GM19099 (cell line): Measurements from ENCODE around the gene IL17REL.

ENCODE experiments used
- POLR2A ChIP-seq: IDR thresholded peaks from 3 replicates; pipeline ENCODE4 v1.6.1; 2011; ENCODE audit warnings: low read depth; ENCODE audit not compliant: insufficient read length; ENCODE audit errors: extremely low read depth

The IL17REL gene

DNA sequence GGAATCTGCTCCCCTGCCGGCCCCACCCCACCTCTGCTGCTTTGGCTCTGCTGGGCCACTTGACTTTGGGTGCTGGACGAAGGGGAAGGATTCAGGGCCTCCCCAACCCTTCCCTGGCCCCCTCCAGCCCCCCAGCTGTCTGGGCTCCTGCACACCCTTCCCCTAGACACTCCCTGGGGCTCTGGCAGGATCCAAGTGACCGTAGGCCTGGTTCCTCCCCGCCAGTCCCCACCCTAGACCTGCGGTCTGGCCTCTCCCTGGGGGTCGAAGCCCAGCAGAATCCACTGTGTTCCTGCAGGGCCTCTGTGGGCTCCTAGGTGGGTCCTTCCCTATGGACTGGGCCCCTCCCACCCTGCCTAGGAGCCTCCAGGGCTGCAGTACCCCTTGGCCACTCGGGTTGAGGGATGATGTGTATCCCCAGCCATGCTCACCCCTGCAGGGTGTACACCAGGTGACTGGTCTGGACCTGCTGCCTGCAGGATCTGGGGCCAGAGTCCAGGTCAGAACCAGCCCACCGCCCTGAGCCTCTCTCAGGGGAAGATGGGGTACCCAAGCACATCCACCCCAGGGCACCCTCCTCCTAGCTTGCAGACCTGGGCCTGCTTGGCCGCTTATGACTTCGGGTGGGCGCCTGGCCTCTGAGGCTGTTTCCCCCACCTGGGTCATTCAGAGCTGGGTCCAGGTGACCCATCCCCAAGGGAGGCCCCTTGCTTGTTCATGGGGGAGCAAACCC is 46.4 kb downstream of the IL17REL start:
- TF ChIP-seq POLR2A, result no peak

DNA sequence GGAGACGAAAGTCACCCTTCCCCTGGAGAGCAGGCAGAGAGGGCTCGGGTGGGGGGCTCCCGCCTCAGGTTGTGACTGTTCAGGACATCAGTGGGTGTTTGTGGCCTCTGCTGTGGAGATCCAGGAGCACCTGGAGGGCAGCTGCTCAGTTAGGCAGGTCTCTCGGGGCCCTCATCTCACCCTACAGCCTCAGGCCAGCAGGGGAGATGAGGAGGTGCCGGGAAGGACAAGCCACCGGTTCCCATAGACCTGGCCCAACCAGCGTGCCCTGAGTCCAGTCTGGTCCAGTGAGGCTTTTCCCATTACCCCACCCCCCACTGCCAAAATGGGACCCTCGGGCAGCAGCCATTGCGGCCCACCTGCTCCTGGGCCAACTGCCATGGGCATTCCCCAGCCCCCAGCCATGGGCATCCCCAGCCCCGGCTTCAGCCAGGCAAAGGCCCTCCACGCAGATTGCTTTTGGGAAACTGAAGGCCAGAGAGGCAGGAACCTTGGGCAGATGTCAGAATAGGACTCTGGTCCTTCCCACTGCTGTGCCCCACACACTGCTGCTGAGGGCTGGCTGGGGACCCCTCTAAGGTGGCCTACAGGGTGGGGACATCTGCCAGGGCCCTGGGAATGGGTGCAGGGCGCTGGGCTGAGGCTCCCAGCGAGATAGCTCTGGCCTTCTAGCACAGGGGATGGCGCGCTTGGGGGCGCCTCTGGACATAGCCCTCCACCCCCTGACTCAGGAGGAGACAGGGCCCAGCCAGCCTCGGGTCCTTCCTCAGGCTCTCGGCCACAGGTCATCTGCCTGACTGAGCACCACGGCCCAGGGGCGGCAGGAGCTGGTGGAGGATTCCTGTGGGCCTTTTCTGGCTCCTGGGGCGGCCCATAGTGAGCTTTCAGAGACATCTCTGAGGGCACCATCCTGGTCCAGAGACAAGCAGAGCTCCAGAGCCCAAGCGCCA is 47.2 kb downstream of the IL17REL start:
- no peak for TF ChIP-seq POLR2A

DNA sequence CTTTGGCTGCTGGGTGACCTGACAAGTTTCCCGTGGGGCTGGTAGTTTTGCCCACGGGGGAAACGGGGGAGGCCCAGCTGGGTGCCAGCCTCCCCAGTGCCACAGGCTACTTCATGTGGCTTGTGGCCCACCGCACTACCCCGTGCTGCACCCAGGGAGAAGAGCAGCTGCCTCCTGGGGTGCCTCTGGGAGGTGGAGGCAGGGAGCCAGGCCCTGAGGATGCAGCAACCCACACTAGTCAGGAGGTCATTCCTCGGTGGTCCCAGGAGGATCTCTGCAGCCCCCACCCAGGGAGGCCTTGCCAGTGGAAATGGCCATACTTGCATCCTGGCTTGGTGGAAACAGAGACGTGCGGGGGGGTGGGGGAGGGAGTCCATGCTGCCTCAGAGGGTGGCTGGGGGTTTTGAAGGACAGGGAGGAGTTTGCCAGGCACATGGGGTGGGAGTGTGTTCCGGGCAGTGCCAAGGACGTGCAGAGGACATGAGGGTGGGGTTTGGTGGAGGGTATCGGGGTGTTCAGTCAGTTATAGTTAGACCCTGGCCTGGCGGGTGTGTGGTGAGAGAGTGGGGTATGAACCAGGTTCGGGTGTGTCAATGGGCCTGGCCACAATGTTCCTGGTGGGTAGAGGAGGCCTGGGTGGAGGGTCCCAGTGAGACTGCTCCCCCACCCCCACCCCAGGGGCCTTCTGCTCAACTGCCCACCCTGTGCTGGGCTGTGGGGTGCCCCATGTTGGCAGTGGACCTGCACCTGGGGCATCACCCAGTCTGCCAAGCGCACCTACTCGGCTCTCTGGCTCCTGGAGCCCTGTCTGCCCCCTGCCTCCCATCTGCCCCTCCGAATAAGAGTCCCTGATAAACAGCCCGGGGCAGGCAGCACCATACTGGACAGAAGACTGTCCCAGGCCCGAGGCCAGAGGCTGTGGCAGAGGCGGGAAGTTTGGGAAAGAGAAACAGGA is 48.2 kb downstream of the IL17REL start:
- TF ChIP-seq POLR2A, result no peak

DNA sequence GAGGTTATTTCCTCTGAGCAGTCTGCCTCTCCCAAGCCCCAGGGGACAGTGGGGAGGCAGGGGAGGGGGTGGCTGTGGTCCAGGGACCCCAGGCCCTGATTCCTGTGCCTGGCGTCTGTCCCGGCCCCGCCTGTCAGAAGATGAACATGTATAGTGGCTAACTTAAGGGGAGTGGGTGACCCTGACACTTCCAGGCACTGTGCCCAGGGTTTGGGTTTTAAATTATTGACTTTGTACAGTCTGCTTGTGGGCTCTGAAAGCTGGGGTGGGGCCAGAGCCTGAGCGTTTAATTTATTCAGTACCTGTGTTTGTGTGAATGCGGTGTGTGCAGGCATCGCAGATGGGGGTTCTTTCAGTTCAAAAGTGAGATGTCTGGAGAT is 48.9 kb downstream of the IL17REL start:
- no peak for TF ChIP-seq POLR2A

DNA sequence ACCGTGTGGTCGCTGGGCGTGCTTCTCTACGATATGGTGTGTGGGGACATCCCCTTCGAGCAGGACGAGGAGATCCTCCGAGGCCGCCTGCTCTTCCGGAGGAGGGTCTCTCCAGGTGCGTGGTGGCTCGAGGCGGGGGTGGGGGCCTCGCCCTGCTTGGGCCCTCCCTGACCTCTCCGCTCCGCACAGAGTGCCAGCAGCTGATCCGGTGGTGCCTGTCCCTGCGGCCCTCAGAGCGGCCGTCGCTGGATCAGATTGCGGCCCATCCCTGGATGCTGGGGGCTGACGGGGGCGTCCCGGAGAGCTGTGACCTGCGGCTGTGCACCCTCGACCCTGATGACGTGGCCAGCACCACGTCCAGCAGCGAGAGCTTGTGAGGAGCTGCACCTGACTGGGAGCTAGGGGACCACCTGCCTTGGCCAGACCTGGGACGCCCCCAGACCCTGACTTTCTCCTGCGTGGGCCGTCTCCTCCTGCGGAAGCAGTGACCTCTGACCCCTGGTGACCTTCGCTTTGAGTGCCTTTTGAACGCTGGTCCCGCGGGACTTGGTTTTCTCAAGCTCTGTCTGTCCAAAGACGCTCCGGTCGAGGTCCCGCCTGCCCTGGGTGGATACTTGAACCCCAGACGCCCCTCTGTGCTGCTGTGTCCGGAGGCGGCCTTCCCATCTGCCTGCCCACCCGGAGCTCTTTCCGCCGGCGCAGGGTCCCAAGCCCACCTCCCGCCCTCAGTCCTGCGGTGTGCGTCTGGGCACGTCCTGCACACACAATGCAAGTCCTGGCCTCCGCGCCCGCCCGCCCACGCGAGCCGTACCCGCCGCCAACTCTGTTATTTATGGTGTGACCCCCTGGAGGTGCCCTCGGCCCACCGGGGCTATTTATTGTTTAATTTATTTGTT is 49.6 kb downstream of the IL17REL start:
- TF ChIP-seq POLR2A, result no peak

DNA sequence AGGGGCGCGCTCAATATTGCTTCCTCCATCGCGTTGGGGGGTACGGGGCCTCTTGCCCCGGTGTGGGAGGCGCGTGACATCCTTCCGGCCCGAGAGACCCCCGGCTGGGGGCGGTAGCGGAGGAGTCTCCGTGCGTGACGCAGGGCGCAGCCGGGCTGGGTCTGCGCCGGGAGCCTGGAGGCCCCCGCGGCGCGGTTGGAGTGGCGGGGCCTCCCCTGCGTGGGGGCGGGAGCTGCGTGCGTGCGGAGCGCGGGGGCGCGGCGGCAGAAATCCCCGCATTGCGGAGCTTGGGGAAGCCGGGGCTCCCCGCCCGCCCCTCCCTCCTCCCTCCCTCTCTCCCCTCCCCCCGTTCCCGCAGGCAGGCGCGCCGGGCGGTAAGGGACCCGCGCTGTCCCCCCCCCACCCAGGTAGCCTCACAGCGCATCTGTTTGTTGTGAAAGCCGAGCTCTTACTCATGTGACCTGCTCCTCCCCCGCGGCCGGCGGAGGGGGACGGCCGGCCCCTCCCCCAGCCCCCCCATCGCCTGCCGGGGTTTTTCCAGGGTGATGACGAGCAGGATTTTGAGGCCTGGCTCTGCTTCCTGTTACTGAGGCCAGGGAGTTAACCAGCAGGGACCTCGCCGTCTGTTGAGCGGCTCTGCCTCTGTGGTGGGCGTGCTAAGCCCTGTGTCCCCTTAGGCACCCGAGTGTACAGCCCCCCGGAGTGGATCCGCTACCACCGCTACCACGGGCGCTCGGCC is 50.4 kb downstream of the IL17REL start:
- peak; percentile 28 for TF ChIP-seq POLR2A

DNA sequence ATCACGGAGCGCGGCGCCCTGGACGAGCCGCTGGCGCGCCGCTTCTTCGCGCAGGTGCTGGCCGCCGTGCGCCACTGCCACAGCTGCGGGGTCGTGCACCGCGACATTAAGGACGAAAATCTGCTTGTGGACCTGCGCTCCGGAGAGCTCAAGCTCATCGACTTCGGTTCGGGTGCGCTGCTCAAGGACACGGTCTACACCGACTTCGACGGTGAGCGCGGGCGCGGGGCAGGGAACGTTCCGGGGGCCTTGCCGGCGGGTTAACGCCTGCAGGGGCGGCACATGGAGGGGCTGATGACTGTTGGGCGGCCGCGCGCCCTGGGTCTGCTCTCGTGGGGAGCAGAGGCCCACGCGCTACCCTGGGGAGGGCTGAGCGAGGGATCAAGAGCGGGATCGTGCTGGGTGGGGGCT is 51.0 kb downstream of the IL17REL start:
- TF ChIP-seq POLR2A, result no peak

DNA sequence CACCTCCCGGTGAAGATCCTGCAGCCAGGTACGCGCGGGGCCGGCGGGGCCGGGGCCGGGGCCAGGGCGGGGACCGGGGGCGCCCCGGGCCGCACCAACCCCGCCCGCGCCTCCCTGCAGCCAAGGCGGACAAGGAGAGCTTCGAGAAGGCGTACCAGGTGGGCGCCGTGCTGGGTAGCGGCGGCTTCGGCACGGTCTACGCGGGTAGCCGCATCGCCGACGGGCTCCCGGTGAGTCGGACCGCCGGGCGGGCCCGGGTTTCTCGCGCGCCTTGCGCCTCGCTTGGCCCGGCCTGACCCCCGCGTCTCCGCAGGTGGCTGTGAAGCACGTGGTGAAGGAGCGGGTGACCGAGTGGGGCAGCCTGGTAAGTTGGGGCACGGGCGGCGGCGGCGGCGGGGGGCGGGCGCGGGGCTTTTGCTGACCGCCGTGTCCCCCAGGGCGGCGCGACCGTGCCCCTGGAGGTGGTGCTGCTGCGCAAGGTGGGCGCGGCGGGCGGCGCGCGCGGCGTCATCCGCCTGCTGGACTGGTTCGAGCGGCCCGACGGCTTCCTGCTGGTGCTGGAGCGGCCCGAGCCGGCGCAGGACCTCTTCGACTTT is 51.5 kb downstream of the IL17REL start:
- TF ChIP-seq POLR2A, result no peak

DNA sequence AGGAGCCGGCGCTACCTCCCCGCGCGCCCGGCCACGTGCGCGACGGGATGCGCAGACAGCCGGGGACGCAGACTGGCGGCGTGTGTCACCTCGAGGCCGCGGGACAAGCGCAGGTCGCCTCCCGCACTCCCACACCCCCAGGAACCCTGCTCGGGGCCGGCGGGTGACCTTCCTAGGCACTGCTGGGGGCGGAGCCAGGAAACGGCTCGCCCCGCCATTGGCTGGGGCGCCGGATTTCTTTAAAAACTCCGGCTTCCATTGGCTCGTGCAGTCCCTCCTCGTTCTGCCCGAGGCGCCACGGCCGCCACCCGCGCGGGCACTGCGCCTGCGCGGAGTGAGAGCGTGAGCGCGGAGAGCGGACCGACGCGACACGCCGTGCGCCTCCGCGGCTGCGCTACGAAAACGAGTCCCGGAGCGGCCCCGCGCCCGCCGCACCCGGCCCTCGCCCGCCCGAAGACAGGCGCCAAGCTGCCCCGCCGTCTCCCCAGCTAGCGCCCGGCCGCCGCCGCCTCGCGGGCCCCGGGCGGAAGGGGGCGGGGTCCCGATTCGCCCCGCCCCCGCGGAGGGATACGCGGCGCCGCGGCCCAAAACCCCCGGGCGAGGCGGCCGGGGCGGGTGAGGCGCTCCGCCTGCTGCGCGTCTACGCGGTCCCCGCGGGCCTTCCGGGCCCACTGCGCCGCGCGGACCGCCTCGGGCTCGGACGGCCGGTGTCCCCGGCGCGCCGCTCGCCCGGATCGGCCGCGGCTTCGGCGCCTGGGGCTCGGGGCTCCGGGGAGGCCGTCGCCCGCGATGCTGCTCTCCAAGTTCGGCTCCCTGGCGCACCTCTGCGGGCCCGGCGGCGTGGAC is 52.2 kb downstream of the IL17REL start, which contains the start of gene PIM3:
Gene PIM3 (plus strand): TSS at position 614 of the 846 bp plus-strand sequence. CDS start 176 bp downstream, at position 790.
- TF ChIP-seq POLR2A, result peak; percentile 90

DNA sequence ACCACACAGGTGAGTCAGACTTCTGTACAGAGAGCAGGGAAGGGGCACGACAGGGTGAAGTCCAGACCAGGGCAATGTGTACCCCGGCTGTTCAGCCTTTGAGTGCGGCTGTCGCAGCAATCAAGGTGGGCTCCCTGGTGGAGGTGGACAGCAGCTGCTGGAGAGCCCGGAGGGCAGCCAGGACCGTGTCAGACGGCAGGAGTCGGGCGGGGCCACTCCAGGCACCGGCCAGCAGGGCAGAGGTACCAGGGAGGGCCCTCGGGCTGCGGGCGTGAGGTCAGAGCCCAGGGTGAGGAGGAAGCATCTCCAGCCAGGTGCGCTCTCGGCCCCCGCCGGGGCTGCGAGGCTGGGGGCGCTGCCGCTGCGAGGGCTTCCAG is 52.8 kb downstream of the IL17REL start:
- TF ChIP-seq POLR2A, result no peak

DNA sequence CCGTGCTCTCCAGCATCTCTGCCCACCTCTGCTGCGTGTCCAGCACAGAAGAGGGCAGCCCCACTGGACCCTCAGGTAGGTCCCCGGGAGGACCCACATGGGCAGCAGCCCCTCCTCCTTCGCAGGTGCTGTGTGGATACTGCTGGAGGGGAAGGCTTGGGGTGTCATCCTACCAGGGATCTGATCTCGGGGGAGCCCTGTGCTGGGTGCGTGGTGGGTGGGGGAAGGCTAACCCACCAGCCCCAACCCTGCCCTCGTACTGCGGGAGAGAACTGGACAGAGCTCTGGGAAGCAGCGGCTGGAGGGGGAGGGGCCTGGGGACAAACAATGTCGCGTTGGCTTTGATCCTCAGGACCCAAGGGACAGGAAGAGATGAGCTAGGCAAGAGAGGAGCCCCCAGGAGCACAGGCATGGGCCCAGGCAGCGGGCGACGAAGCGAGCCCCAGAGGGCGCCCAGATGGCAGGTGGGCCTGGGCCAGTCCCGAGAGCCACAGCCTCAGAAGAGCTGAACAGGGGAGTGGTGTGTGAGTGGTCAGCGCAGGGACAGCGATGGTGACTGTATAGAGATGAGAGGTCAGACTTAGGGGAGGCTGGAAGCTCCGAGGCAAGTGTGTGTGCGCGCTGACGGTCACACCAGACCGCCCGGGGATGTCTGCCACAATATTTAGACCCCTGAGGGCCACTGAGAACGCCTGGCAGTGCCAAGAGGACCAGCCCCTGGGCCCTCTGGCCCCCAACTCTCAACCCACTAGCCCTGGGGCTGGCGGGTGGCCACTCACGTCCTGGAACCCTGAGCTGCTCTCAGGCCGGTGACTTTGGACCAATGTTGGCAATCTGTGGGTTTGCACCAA is 53.4 kb downstream of the IL17REL start:
- TF ChIP-seq POLR2A, result no peak
